Smooth muscle cell of the pulmonary artery (primary cell): ENCODE data around the gene CDT1. TPM values are rescaled to one million over a fixed set of nuclear protein-coding genes. Genes with fewer than 3 reads are reported as not detected.

Source experiments
- total RNA-seq: library from RNA; depleted of rRNA; stranded (reverse); fragments of >200 nt; gene quantifications from 2 replicates; pipeline ENCODE4 v1.2.3, GENCODE V29; 2014

The CDT1 gene
- 3.8 and 4.2 TPM in 2 replicates for total RNA-seq

GRCh38 chr16:88803264-88803987 is at the start of gene CDT1:
Gene CDT1, plus strand, starts transcription at chr16:88803789. Its CDS starts 43 bp downstream, at chr16:88803832.

GRCh38 chr16:88785106-88785924 is 18.3 kb upstream of the CDT1 start, which contains the start of gene PIEZO1:
Gene PIEZO1, minus strand, starts transcription at chr16:88785220. Its CDS starts 256 bp downstream, at chr16:88784964.

GRCh38 chr16:88811769-88812512 is 8.4 kb downstream of the CDT1 start, which contains the start of gene APRT:
Gene APRT, minus strand, starts transcription at chr16:88811928. Its CDS starts 29 bp downstream, at chr16:88811899.

GRCh38 chr16:88856828-88857727 is 53.5 kb downstream of the CDT1 start, which contains the start of the genes GALNS and TRAPPC2L:
Gene GALNS, minus strand, starts transcription at chr16:88856947. Its CDS starts 70 bp downstream, at chr16:88856877.
Gene TRAPPC2L, plus strand, starts transcription at chr16:88857127. Its CDS starts 24 bp downstream, at chr16:88857151.

Other genes starting within 250 kb of the CDT1 start
- 11.3 and 12.8 TPM in 2 replicates for gene ZC3H18, start 233.4 kb upstream of the CDT1 start, total RNA-seq
- not detected in 2 replicates for gene IL17C, start 165.2 kb upstream of the CDT1 start, total RNA-seq
- 180 and 213 TPM in 2 replicates for gene CYBA, start 152.7 kb upstream of the CDT1 start, total RNA-seq
- gene MVD, start 140.7 kb upstream of the CDT1 start, total RNA-seq, result 52.5 and 77.8 TPM in 2 replicates
- 0.23 TPM in 1 of 2 replicates, not detected in the other for gene SNAI3, start 117.3 kb upstream of the CDT1 start, total RNA-seq
- gene RNF166, start 97.4 kb upstream of the CDT1 start, total RNA-seq, result 7.4 and 13.1 TPM in 2 replicates
- gene CTU2, start 97.3 kb upstream of the CDT1 start, total RNA-seq, result 11.5 and 17.8 TPM in 2 replicates
- 272 and 555 TPM in 2 replicates for gene PIEZO1, start 18.6 kb upstream of the CDT1 start, total RNA-seq
- gene APRT, start 8.1 kb downstream of the CDT1 start, total RNA-seq, result 56.4 and 79.3 TPM in 2 replicates
- gene GALNS, start 53.2 kb downstream of the CDT1 start, total RNA-seq, result 49.1 and 69.1 TPM in 2 replicates
- gene TRAPPC2L, start 53.3 kb downstream of the CDT1 start, total RNA-seq, result 29.0 and 55.4 TPM in 2 replicates
- not detected in 2 replicates for gene PABPN1L, start 62.9 kb downstream of the CDT1 start, total RNA-seq
- gene CBFA2T3, start 173.4 kb downstream of the CDT1 start, total RNA-seq, result not detected in 2 replicates